Fibroblast of villous mesenchyme (primary cell): ENCODE data around the gene SUPT16H. TPM values are rescaled to one million over a fixed set of nuclear protein-coding genes. Genes with fewer than 3 reads are reported as not detected.
A peak's percentile ranks its signal among the peaks of the same experiment; 100 is the strongest.

Experiments
- DNase-seq: peaks from one replicate; pipeline ENCODE4 v3.0.0-alpha.2; 2010; ENCODE audit warnings: low read depth
- H3K4me3 ChIP-seq: 2 replicates; pipeline ENCODE4 v1.5.1; 2011; ENCODE audit warnings: low read depth, mild to moderate bottlenecking, low read length
- total RNA-seq: library from RNA; depleted of rRNA; stranded (reverse); fragments of >200 nt; gene quantifications from 2 replicates; pipeline ENCODE4 v1.2.3, GENCODE V29; 2012
- TF ChIP-seq, protein P1 (sequence below): IDR thresholded peaks from 2 replicates; pipeline ENCODE4 v1.5.1; 2012; ENCODE audit warnings: low read depth, mild to moderate bottlenecking, low read length; ENCODE audit not compliant: insufficient read depth

SUPT16H gene
- total RNA-seq, 1 donor = 87.7 TPM

DNA sequence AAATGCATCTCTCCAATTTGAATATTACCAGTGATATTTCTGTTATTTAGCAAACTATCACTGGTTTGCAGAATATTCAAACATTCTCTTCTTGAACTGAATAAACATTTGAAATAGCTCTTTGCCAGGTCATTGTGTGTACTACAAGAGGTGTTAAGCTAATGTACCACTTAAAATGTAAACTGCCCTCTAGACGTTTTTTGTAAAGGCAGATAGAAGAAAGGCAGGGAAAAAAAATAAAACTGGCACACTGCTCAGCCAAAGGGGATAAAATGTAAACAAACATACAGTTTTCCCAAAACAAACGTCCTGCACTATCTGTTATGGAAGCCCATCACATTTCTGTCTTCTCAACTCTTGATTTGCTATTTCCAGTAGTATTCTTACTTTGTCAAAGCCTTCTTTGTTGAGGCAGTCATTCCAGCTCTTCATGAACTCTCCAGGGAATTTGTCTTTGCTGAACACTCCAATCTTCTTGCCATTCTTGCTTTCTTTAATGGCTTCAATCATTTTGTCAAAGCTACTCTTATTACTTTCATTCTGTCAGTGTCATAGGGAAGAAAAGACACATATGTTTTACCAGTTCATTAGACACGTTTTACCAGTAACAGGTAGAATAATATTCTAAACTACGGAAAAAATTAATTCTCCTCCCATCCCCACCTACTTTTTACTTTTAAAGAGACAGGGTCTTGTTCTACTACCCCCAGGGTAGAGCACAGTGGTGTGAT is 13.7 kb downstream of the SUPT16H start:
- DNase-seq = no peak
- TF ChIP-seq, protein P1, sequence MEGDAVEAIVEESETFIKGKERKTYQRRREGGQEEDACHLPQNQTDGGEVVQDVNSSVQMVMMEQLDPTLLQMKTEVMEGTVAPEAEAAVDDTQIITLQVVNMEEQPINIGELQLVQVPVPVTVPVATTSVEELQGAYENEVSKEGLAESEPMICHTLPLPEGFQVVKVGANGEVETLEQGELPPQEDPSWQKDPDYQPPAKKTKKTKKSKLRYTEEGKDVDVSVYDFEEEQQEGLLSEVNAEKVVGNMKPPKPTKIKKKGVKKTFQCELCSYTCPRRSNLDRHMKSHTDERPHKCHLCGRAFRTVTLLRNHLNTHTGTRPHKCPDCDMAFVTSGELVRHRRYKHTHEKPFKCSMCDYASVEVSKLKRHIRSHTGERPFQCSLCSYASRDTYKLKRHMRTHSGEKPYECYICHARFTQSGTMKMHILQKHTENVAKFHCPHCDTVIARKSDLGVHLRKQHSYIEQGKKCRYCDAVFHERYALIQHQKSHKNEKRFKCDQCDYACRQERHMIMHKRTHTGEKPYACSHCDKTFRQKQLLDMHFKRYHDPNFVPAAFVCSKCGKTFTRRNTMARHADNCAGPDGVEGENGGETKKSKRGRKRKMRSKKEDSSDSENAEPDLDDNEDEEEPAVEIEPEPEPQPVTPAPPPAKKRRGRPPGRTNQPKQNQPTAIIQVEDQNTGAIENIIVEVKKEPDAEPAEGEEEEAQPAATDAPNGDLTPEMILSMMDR = no peak
- no peak overlapping the region for H3K4me3 ChIP-seq

DNA sequence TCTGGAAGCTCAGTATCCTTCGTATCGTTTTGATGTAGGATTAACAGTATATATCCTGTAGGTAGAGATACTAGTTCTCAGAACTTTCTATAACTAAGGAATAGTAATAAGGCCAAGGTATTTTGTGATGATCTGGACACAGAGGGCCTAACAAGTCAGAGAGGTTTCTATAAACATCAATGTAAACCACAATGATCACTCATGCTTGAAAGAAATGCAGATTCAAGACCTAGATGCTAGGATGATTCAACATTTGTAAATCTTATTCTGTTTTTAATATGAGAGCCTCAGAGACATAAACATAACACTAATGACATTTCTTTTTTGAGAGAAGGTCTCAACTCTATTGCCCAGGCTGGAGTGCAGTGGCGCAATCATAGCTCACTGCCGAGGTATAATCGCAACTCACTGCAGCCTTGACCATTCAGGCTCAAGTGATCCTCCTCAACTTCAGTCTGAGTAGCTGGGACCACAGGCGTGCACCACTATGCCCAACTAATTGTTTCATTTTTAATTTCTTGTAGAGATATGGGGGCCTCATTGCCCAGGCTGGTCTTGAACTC is 16.2 kb downstream of the SUPT16H start:
- TF ChIP-seq, protein P1 = no peak
- no peak for DNase-seq

DNA sequence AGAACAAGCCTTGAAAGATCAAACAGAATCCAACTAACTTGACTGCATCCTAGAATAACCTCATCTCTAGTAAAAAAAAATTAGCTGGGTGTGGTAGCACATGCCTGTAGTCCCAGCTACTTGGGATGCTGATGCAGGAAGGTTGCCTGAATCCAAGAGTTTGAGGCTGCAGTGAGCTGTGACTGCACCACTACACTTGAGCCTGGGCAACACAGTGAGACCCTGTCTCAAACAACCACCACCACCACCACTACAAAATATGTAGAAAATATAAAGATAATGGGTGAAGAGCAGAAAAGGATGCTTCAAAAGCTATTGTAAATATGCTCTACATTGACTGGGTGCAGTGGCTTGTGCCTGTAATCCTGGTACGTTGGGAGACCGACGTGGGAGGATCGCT is 27.3 kb downstream of the SUPT16H start:
- no peak for DNase-seq
- H3K4me3 ChIP-seq = no peak overlapping the region
- TF ChIP-seq, protein P1 = no peak

More for the DNA sequence above, 16.2 kb downstream of the SUPT16H start:
- no peak overlapping the region for H3K4me3 ChIP-seq

DNA sequence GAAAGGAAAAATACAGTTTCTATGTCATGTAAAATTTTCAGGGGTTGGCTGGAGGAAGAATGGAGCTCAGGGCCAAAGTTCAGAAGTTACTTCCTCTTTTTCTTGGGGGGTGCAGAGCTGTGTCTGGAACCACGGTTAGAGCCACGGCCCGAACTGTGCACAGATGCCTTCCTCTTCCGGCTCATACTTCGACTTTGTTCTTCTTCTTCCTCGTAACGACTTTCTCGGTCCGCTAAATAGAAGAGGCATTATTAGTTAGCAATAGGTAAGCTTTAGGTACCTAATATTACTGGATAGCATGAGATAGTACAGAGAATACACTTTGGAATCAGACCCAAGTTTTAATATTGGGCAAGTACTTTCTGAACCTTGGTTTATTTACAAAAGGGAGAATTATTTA is 31.2 kb downstream of the SUPT16H start:
- TF ChIP-seq, protein P1 = no peak
- DNase-seq = no peak
- no peak overlapping the region for H3K4me3 ChIP-seq

DNA sequence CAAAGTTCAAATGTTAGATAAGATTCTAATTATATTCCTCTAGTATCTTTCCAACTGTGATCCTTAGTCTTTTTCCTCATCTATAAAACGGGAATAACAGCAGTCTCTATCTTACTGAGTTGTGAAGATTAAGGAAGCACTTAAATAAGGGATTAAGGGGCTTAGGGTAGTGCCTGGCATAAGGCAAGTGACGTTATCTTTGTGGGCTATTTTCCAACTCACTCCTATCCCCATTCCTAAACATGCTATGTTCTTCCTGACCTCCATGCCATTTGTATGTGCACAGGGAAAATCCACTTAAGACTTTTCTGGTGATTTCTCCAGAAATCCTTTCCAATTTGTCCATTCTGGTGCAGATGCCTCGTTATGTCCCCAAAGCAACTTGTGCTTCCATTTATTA is 33.3 kb downstream of the SUPT16H start:
- DNase-seq = peak; percentile 83
- H3K4me3 ChIP-seq = no peak overlapping the region
- TF ChIP-seq, protein P1 = no peak

DNA sequence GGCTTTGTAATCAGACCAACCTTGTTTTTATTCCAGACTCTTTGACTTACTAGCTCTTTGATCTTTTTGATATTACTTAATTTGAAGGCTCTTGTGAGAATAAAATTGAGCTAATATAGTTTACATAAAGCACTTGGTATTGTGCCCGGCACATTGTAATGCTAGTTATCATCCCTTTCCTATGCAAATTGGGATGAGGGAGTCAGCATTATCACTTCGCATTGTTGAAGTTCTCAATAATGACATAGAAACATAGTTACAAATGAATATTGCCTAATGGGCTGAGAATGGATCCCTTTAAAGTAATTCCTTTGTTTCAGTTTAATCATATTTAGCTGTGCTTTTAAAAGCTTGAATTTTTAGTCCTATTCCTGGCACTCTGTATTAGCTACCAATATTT is 36.6 kb downstream of the SUPT16H start:
- no peak overlapping the region for H3K4me3 ChIP-seq
- DNase-seq = no peak
- TF ChIP-seq, protein P1 = no peak

DNA sequence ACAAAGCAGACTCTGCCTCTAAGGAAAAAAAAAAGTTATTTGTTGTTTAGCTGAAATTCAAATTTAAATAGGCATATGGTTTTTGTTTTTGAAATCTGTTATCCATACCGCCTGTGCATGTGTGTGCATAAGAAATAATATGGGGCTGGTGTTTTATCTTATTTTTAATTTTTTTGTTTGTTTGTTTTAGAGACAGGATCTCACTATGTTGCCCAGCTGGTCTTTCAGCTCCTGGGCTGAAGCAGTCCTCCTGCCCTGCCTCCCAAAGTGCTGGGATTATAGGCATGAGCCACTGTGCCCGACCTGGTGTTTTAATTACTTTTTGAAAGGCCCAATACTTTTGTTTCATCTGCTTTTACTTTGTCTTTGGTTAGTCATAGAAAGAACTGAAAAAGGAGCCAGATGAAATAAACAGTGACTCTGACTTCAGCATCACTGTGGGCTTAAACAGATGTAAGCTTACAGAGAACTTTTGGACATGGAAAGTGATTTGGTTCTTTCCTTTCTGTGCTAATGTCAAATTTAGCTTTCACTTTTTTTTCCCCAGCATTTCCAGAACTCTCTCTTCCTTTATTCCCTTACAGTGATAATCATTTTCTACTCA is 37.2 kb downstream of the SUPT16H start:
- no peak overlapping the region for H3K4me3 ChIP-seq
- TF ChIP-seq, protein P1 = no peak
- DNase-seq = no peak
